Stimulated activated CD4-positive, alpha-beta T cell treated with anti-CD3 and anti-CD28 coated beads, Interleukin-1b, Interleukin-23, amount 100 ng/mL, for 1 hour (primary cell): ENCODE data around the gene MRTFA.
"Not testable (repeated sequence)": the region's sequence is repeated elsewhere in the genome, so short reads cannot be mapped to it uniquely, and the experiment has no call there.

ENCODE experiments used
- DNase-seq, 2 donors: peaks; one replicate each; pipeline ENCODE4 v3.0.0-alpha.2; 2020; ENCODE audit warnings: low read depth in 2 of 2

The MRTFA gene

GRCh38 chr22:40595497-40596234, 40.9 kb downstream of the MRTFA start:
- no peak for DNase-seq

GRCh38 chr22:40594924-40595323, 41.6 kb downstream of the MRTFA start:
- DNase-seq = no peak

GRCh38 chr22:40594346-40594745, 42.2 kb downstream of the MRTFA start:
- DNase-seq = no peak

GRCh38 chr22:40593460-40594273, 42.9 kb downstream of the MRTFA start:
- no peak for DNase-seq

GRCh38 chr22:40592352-40593113, 44.0 kb downstream of the MRTFA start:
- DNase-seq = no peak

GRCh38 chr22:40588726-40589125, 47.8 kb downstream of the MRTFA start:
- DNase-seq = no peak

- no peak for DNase-seq
These were observed 49.7 kb downstream of the MRTFA start for GRCh38 chr22:40586781-40587180.

- no peak for DNase-seq
These were observed 51.2 kb downstream of the MRTFA start for GRCh38 chr22:40585310-40585751.

- not testable (repeated sequence) for DNase-seq
These were observed 51.8 kb downstream of the MRTFA start for GRCh38 chr22:40584766-40585165.

GRCh38 chr22:40583053-40583741, 53.3 kb downstream of the MRTFA start:
- DNase-seq = no peak

GRCh38 chr22:40582063-40582462, 54.5 kb downstream of the MRTFA start:
- DNase-seq = no peak

GRCh38 chr22:40580631-40581030, 55.9 kb downstream of the MRTFA start:
- DNase-seq = no peak

GRCh38 chr22:40578171-40578570, 58.3 kb downstream of the MRTFA start:
- DNase-seq = no peak

GRCh38 chr22:40572976-40573375, 63.5 kb downstream of the MRTFA start:
- no peak for DNase-seq

- DNase-seq = no peak
These were observed 64.6 kb downstream of the MRTFA start for GRCh38 chr22:40571887-40572286.

- DNase-seq = no peak
These were observed 68.7 kb downstream of the MRTFA start for GRCh38 chr22:40567626-40568328.

GRCh38 chr22:40567106-40567505, 69.4 kb downstream of the MRTFA start:
- DNase-seq = no peak

GRCh38 chr22:40560994-40561515, 75.5 kb downstream of the MRTFA start:
- DNase-seq = no peak

- no peak for DNase-seq
These were observed 76.0 kb downstream of the MRTFA start for GRCh38 chr22:40560551-40560950.

GRCh38 chr22:40557972-40558371, 78.5 kb downstream of the MRTFA start:
- DNase-seq = no peak

- no peak for DNase-seq
These were observed 79.9 kb downstream of the MRTFA start for GRCh38 chr22:40556641-40557040.
